Thoracic aorta (tissue), 2 donors: Measurements from ENCODE around the gene DYSF. TPM values are rescaled to one million over a fixed set of nuclear protein-coding genes. Genes with fewer than 3 reads are reported as not detected.

Experiments
- ATAC-seq: fragments of 150-250 bp; one replicate; pipeline ENCODE4 v1.8.0; 2017; ENCODE audit warnings: low read depth; ENCODE audit not compliant: insufficient number of reproducible peaks, low FRiP score
- DNase-seq: peaks from one replicate; pipeline ENCODE4 v3.0.0-alpha.2; 2020; ENCODE audit warnings: low spot score
- H3K27ac ChIP-seq, 2 donors: fragments of 200-600 bp; sonication (generic); 1 replicate in 1 of 2; 2 replicates in 1 of 2; pipeline ENCODE4 v1.5.1; 2016; ENCODE audit warnings: mild to moderate bottlenecking in 2 of 2, moderate library complexity in 2 of 2
- H3K27me3 ChIP-seq: fragments of 200-600 bp; sonication (generic); replicated peaks from 2 replicates; pipeline ENCODE4 v1.6.0; 2016; ENCODE audit warnings: mild to moderate bottlenecking; ENCODE audit not compliant: insufficient read depth
- H3K36me3 ChIP-seq: fragments of 200-600 bp; sonication (generic); one replicate; pipeline ENCODE4 v1.5.1; 2016
- H3K4me1 ChIP-seq, 2 donors: fragments of 200-600 bp; sonication (generic); 1 replicate in 1 of 2; 2 replicates in 1 of 2; pipeline versions ENCODE4 v1.5.1 to v1.6.0; 2016; ENCODE audit warnings: low read depth in 2 of 2, mild to moderate bottlenecking in 1 of 2; ENCODE audit not compliant: control insufficient read depth in 1 of 2
- H3K4me3 ChIP-seq: fragments of 200-600 bp; sonication (generic); 2 replicates; pipeline ENCODE4 v1.5.1; 2016; ENCODE audit warnings: mild to moderate bottlenecking
- H3K9me3 ChIP-seq: fragments of 200-600 bp; sonication (generic); 2 replicates; pipeline ENCODE4 v1.5.1; 2016
- CTCF ChIP-seq: fragments of 200-600 bp; sonication (generic); IDR thresholded peaks from one replicate; pipeline ENCODE4 v1.5.1; 2019; ENCODE audit warnings: antibody characterized with exemption
- total RNA-seq, 2 donors: library from RNA; depleted of rRNA; stranded (reverse); fragments of >200 nt; gene quantifications; one replicate each; pipeline versions ENCODE4 v1.1.0 to v1.2.3, GENCODE V29; 2016

The DYSF gene
- total RNA-seq, 2 donors from 2014 or later = 13.0 to 15.2 TPM

GRCh38 chr2:71725836-71726235 is 272.5 kb downstream of the DYSF start:
- Histone ChIP-seq H3K4me3 (no peak overlapping the region), H3K4me1 (peaks cover 4 to 26% of the 10 kb centered on the region in 2 donors), H3K9me3 (no peaks in the 10 kb centered on the region), H3K27me3 (no peaks in the 10 kb centered on the region), H3K27ac (no peak overlapping the region), H3K36me3 (no peaks in the 10 kb centered on the region)
- no peak for ATAC-seq
- no peak for TF ChIP-seq CTCF
- no peak for DNase-seq

- ATAC-seq = no peak
- no peaks in the 10 kb centered on the region for H3K27me3 ChIP-seq
- no peak overlapping the region for H3K4me3 ChIP-seq
- H3K27ac ChIP-seq = no peak overlapping the region
- no peak for DNase-seq
- peaks cover 0 to 9% of the 10 kb centered on the region in 2 donors for H3K4me1 ChIP-seq
- H3K36me3 ChIP-seq = no peaks in the 10 kb centered on the region
- no peaks in the 10 kb centered on the region for H3K9me3 ChIP-seq
- no peak for TF ChIP-seq CTCF
These were observed 274.2 kb downstream of the DYSF start for GRCh38 chr2:71727562-71727961.

GRCh38 chr2:71728036-71728435 is 274.7 kb downstream of the DYSF start:
- no peaks in the 10 kb centered on the region for H3K36me3 ChIP-seq

GRCh38 chr2:71730785-71731383 is 277.5 kb downstream of the DYSF start:
- no peaks in the 10 kb centered on the region for H3K27me3 ChIP-seq
- H3K4me3 ChIP-seq = no peak overlapping the region
- H3K4me1 ChIP-seq = no peaks in the 10 kb centered on the region
- DNase-seq (no peak), ATAC-seq (no peak)
- TF ChIP-seq CTCF = no peak
- H3K9me3 ChIP-seq = no peaks in the 10 kb centered on the region
- no peak overlapping the region for H3K27ac ChIP-seq
- no peaks in the 10 kb centered on the region for H3K36me3 ChIP-seq

More at GRCh38 chr2:71728036-71728435, 274.7 kb downstream of the DYSF start:
- DNase-seq (no peak), ATAC-seq (no peak)
- Histone ChIP-seq H3K27me3 (no peaks in the 10 kb centered on the region), H3K27ac (no peak overlapping the region), H3K4me1 (peaks cover 0 to 4% of the 10 kb centered on the region in 2 donors), H3K9me3 (no peaks in the 10 kb centered on the region), H3K4me3 (no peak overlapping the region)
- TF ChIP-seq CTCF = no peak

- no peaks in the 10 kb centered on the region for H3K9me3 ChIP-seq
- no peak overlapping the region for H3K4me3 ChIP-seq
- no peaks in the 10 kb centered on the region for H3K36me3 ChIP-seq
- no peaks in the 10 kb centered on the region for H3K4me1 ChIP-seq
- DNase-seq = no peak
- no peak overlapping the region for H3K27ac ChIP-seq
- no peaks in the 10 kb centered on the region for H3K27me3 ChIP-seq
- no peak for ATAC-seq
- no peak for TF ChIP-seq CTCF
These were observed 281.3 kb downstream of the DYSF start for GRCh38 chr2:71734620-71735019.
